GM23338 (cell line): ENCODE data around the gene ULBP3. TPM values are rescaled to one million over a fixed set of nuclear protein-coding genes. Genes with fewer than 3 reads are reported as not detected.

Experiments
- ATAC-seq: fragments of 200-7000 bp; cut with Tn5 transposase; 3 replicates; pipeline ENCODE4 v1.9.1; 2020
- DNase-seq: peaks from one replicate; pipeline ENCODE4 v3.0.0-alpha.2; 2015; ENCODE audit warnings: low spot score
- H2AFZ ChIP-seq: fragments of 200-600 bp; sonication (generic); 2 replicates; pipeline ENCODE4 v1.8.0; 2016; ENCODE audit warnings: antibody characterized with exemption, mild to moderate bottlenecking, moderate library complexity
- H3F3A ChIP-seq: fragments of 200-600 bp; sonication (generic); replicated peaks from 2 replicates; pipeline ENCODE4 v1.8.0; 2017; ENCODE audit warnings: antibody characterized with exemption, mixed run types, low read depth
- H3K27ac ChIP-seq: fragments of 200-600 bp; sonication (generic); 2 replicates; pipeline ENCODE4 v1.6.1; 2016; ENCODE audit warnings: low read depth
- H3K27me3 ChIP-seq: fragments of 200-600 bp; sonication (generic); 2 replicates; pipeline ENCODE4 v1.8.0; 2016; ENCODE audit warnings: mild to moderate bottlenecking, mixed run types, moderate library complexity; ENCODE audit not compliant: insufficient read depth
- H3K36me3 ChIP-seq: fragments of 200-600 bp; sonication (generic); 2 replicates; pipeline ENCODE4 v1.8.0; 2016; ENCODE audit warnings: mild to moderate bottlenecking; ENCODE audit not compliant: insufficient read depth
- H3K4me1 ChIP-seq: fragments of 200-600 bp; sonication (generic); 2 replicates; pipeline ENCODE4 v1.8.0; 2016; ENCODE audit warnings: mild to moderate bottlenecking, moderate library complexity; ENCODE audit not compliant: insufficient read depth
- H3K4me2 ChIP-seq: fragments of 200-600 bp; sonication (generic); 2 replicates; pipeline ENCODE4 v1.7.1; 2017; ENCODE audit warnings: mixed run types
- H3K4me3 ChIP-seq: fragments of 200-600 bp; sonication (generic); 2 replicates; pipeline ENCODE4 v1.6.1; 2016; ENCODE audit warnings: mixed run types
- H3K79me2 ChIP-seq: fragments of 200-600 bp; sonication (generic); replicated peaks from 2 replicates; pipeline ENCODE4 v1.8.0; 2017; ENCODE audit warnings: mild to moderate bottlenecking; ENCODE audit not compliant: insufficient read depth
- H3K9me2 ChIP-seq: fragments of 200-600 bp; sonication (generic); 2 replicates; pipeline ENCODE4 v1.8.0; 2017; ENCODE audit not compliant: insufficient read depth
- H4K20me1 ChIP-seq: fragments of 200-600 bp; sonication (generic); replicated peaks from 2 replicates; pipeline ENCODE4 v1.8.0; 2017; ENCODE audit warnings: mild to moderate bottlenecking; ENCODE audit not compliant: insufficient read depth
- H3K27ac Mint-ChIP-seq: 2 replicates; pipeline ENCODE4 v1.8.0; 2020; ENCODE audit warnings: inconsistent platforms, mild to moderate bottlenecking, moderate library complexity, mixed read lengths
- H3K27me3 Mint-ChIP-seq: 3 replicates; pipeline ENCODE4 v1.8.0; 2022; ENCODE audit warnings: low read depth, mild to moderate bottlenecking, moderate library complexity, mixed read lengths, inconsistent platforms; ENCODE audit not compliant: insufficient read depth, poor library complexity
- H3K36me3 Mint-ChIP-seq: 3 replicates; pipeline ENCODE4 v1.8.0; 2021; ENCODE audit warnings: low read depth, mild to moderate bottlenecking, inconsistent platforms, moderate library complexity, mixed read lengths
- H3K4me1 Mint-ChIP-seq: 3 replicates; pipeline ENCODE4 v1.8.0; 2020; ENCODE audit warnings: mild to moderate bottlenecking, inconsistent platforms, mixed read lengths
- H3K4me3 Mint-ChIP-seq: 3 replicates; pipeline ENCODE4 v1.8.0; 2021; ENCODE audit warnings: moderate library complexity, mild to moderate bottlenecking, inconsistent platforms, mixed read lengths
- H3K9me3 Mint-ChIP-seq: 3 replicates; pipeline ENCODE4 v1.8.0; 2020; ENCODE audit warnings: moderate library complexity, mild to moderate bottlenecking, inconsistent platforms, mixed read lengths
- CREB1 ChIP-seq: fragments of 250-450 bp; sonication (Bioruptor Pico); IDR thresholded peaks from 2 replicates; pipeline ENCODE4 v1.5.0; 2020; ENCODE audit warnings: low read depth, mild to moderate bottlenecking, moderate library complexity
- ETS1 ChIP-seq: IDR thresholded peaks from 2 replicates; pipeline ENCODE4 v1.6.1; 2016; ENCODE audit warnings: antibody characterized with exemption
- EZH2 ChIP-seq: fragments of 200-600 bp; sonication (generic); IDR thresholded peaks from one replicate; pipeline ENCODE4 v1.8.0; 2017; ENCODE audit warnings: antibody characterized with exemption, mild to moderate bottlenecking, low read depth; ENCODE audit not compliant: unreplicated experiment
- EZH2phosphoT487 ChIP-seq: fragments of 200-600 bp; sonication (generic); IDR thresholded peaks from one replicate; pipeline ENCODE4 v1.8.1; 2018; ENCODE audit warnings: antibody characterized with exemption; ENCODE audit not compliant: unreplicated experiment
- JUNB ChIP-seq: IDR thresholded peaks from one replicate; pipeline ENCODE4 v1.6.1; 2016; ENCODE audit warnings: antibody characterized with exemption; ENCODE audit not compliant: unreplicated experiment
- NANOG ChIP-seq: IDR thresholded peaks from 2 replicates; pipeline ENCODE4 v1.6.1; 2016; ENCODE audit warnings: antibody characterized with exemption, borderline replicate concordance
- POLR2AphosphoS5 ChIP-seq: IDR thresholded peaks from 2 replicates; pipeline ENCODE4 v1.6.1; 2016; ENCODE audit warnings: antibody characterized with exemption, low read depth
- REST ChIP-seq: IDR thresholded peaks from one replicate; pipeline ENCODE4 v1.6.1; 2018; ENCODE audit warnings: antibody characterized with exemption; ENCODE audit not compliant: unreplicated experiment
- STAT1 ChIP-seq: IDR thresholded peaks from one replicate; pipeline ENCODE4 v1.6.1; 2016; ENCODE audit warnings: antibody characterized with exemption; ENCODE audit not compliant: unreplicated experiment
- ZNF114 ChIP-seq: fragments of 250-450 bp; sonication (Bioruptor Pico); IDR thresholded peaks from 2 replicates; pipeline ENCODE4 v1.5.0; 2020; ENCODE audit warnings: mild to moderate bottlenecking, moderate library complexity
- ZNF331 ChIP-seq: fragments of 250-450 bp; sonication (Bioruptor Pico); IDR thresholded peaks from 2 replicates; pipeline ENCODE4 v1.5.0; 2020; ENCODE audit warnings: low read depth, mild to moderate bottlenecking, moderate library complexity
- ZNF462 ChIP-seq: fragments of 250-450 bp; sonication (Bioruptor Pico); IDR thresholded peaks from 2 replicates; pipeline ENCODE4 v1.5.0; 2020; ENCODE audit warnings: mild to moderate bottlenecking, moderate library complexity
- polyA plus RNA-seq: library from polyadenylated mRNA; unstranded; fragments of >200 nt; fragmentation: Nextera tagmentation; extraction: Ambion mirVana; gene quantifications from 2 replicates; pipeline ENCODE4 v1.2.1, GENCODE V29; 2016
- total RNA-seq: library from RNA; depleted of rRNA; stranded (reverse); fragments of >200 nt; shearing (Covaris generic); gene quantifications from 2 replicates; pipeline ENCODE4 v1.2.3, GENCODE V29; 2014
- TF ChIP-seq, protein P1 (sequence below), 2 experiments: fragments of 200-600 bp in 1 of 2; sonication (generic) in 1 of 2; conservative IDR thresholded peaks; 2 replicates each; pipeline versions ENCODE4 v1.5.1 to v1.6.1; 2016 to 2017; ENCODE audit warnings: antibody characterized with exemption in 2 of 2, low read depth in 2 of 2, mild to moderate bottlenecking in 2 of 2, moderate library complexity in 1 of 2

Gene ULBP3
- total and polyA plus RNA-seq, 2 experiments from 2014 or later = 0.60 to 4.2 TPM

GRCh38 chr6:150030611-150031010 lies 38.3 kb downstream of the ULBP3 start:
- H3K27me3 ChIP-seq = peaks cover 67% of the 10 kb centered on the region
- no peaks in the 10 kb centered on the region for H4K20me1 ChIP-seq
- no peak overlapping the region for H3K4me2 ChIP-seq
- no peak overlapping the region for H2AFZ ChIP-seq
- no peaks in the 10 kb centered on the region for H3F3A ChIP-seq
- Mint-ChIP-seq H3K36me3 (no peaks in the 10 kb centered on the region), H3K4me3 (no peak overlapping the region), H3K4me1 (peaks cover 9% of the 10 kb centered on the region; the same call in 2 of the 3 replicates), H3K9me3 (no peaks in the 10 kb centered on the region), H3K27ac (no peak overlapping the region), H3K27me3 (peaks cover 27% of the 10 kb centered on the region)
- ATAC-seq (no peak), DNase-seq (no peak)
- H3K4me3 ChIP-seq = no peak overlapping the region
- no peak overlapping the region for H3K27ac ChIP-seq
- no peaks in the 10 kb centered on the region for H3K79me2 ChIP-seq
- TF ChIP-seq STAT1 (no peak), CREB1 (no peak), ZNF462 (CRISPR knock-in tag) (no peak), JUNB (no peak), REST (no peak), NANOG (no peak), POLR2AphosphoS5 (no peak), ZNF114 (no peak), ZNF331 (CRISPR knock-in tag) (no peak), EZH2phosphoT487 (no peak), ETS1 (no peak), EZH2 (no peak)
- TF ChIP-seq, protein P1, sequence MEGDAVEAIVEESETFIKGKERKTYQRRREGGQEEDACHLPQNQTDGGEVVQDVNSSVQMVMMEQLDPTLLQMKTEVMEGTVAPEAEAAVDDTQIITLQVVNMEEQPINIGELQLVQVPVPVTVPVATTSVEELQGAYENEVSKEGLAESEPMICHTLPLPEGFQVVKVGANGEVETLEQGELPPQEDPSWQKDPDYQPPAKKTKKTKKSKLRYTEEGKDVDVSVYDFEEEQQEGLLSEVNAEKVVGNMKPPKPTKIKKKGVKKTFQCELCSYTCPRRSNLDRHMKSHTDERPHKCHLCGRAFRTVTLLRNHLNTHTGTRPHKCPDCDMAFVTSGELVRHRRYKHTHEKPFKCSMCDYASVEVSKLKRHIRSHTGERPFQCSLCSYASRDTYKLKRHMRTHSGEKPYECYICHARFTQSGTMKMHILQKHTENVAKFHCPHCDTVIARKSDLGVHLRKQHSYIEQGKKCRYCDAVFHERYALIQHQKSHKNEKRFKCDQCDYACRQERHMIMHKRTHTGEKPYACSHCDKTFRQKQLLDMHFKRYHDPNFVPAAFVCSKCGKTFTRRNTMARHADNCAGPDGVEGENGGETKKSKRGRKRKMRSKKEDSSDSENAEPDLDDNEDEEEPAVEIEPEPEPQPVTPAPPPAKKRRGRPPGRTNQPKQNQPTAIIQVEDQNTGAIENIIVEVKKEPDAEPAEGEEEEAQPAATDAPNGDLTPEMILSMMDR (conservative IDR thresholded peaks at IDR 0.05; ENCODE audit: low read depth in 2 of 2) = no peak
- no peaks in the 10 kb centered on the region for H3K36me3 ChIP-seq
- H3K9me2 ChIP-seq = no peaks in the 10 kb centered on the region
- peaks cover 6% of the 10 kb centered on the region for H3K4me1 ChIP-seq
